C4-2B (cell line): ENCODE data around the gene TNNC2.

Experiments used
- H3K27ac ChIP-seq: fragments of 450-650 bp; 2 replicates; pipeline ENCODE4 v1.5.1; 2017
- ZFX ChIP-seq: fragments of 450-650 bp; IDR thresholded peaks from 2 replicates; pipeline ENCODE4 v1.6.1; 2017
- TF ChIP-seq, protein P1 (sequence below): fragments of 450-650 bp; conservative IDR thresholded peaks from 2 replicates; pipeline ENCODE4 v1.5.1; 2017; ENCODE audit warnings: mild to moderate bottlenecking

Gene TNNC2

DNA sequence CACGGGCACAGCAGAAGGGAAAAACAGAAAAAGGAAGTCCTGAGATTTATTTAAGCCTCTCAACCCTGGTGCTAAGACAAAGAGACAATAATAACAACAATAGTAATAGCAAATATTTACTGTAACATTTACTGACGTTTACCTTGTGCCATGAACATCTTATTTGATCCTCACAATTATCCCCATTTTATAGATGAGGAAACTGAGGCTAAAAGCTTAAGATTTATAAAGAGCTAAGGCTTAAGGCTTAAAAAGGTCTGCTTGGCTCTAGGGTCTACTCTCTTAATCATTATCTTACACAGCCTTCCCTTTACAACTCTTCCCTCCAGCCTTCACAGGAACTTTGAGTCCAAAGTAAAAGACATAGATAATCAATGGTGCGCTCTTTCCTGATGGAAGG lies 38.8 kb downstream of the TNNC2 start:
- no peak overlapping the region for H3K27ac ChIP-seq
- TF ChIP-seq, protein P1, sequence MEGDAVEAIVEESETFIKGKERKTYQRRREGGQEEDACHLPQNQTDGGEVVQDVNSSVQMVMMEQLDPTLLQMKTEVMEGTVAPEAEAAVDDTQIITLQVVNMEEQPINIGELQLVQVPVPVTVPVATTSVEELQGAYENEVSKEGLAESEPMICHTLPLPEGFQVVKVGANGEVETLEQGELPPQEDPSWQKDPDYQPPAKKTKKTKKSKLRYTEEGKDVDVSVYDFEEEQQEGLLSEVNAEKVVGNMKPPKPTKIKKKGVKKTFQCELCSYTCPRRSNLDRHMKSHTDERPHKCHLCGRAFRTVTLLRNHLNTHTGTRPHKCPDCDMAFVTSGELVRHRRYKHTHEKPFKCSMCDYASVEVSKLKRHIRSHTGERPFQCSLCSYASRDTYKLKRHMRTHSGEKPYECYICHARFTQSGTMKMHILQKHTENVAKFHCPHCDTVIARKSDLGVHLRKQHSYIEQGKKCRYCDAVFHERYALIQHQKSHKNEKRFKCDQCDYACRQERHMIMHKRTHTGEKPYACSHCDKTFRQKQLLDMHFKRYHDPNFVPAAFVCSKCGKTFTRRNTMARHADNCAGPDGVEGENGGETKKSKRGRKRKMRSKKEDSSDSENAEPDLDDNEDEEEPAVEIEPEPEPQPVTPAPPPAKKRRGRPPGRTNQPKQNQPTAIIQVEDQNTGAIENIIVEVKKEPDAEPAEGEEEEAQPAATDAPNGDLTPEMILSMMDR, result no peak
- TF ChIP-seq ZFX, result no peak

DNA sequence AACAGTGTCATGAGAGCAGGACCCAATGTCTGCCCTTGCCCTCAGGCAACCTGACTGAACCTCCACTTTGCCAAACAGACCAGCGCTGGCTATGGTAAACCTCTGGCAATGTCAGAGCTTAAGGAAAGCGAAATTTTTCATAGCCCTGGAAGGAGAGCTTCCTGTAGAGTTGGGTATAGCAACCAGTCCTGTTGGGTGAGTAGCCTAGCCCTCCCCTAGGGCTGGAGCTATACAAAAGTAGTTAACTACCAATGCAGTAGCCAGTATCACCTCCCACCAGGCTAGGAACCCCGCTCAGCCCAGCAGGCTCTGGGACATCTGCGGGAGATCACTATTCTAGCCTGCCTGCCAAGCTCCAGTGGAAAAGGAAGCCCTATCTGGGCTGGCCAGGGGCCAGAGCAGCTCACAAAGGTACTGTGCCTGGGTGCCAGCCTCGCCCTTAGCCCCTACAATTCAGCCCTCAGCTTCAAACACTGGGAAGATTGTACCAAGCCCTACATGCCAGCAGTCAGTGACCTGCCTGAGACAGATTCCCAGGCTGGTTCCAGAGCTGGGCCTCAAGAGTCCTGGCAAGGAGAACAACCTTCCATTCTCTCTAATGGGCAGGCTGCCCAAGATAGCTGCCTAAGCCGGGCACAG lies 43.3 kb downstream of the TNNC2 start:
- no peak for TF ChIP-seq ZFX
- TF ChIP-seq, protein P1, result no peak
- H3K27ac ChIP-seq, result no peak overlapping the region

DNA sequence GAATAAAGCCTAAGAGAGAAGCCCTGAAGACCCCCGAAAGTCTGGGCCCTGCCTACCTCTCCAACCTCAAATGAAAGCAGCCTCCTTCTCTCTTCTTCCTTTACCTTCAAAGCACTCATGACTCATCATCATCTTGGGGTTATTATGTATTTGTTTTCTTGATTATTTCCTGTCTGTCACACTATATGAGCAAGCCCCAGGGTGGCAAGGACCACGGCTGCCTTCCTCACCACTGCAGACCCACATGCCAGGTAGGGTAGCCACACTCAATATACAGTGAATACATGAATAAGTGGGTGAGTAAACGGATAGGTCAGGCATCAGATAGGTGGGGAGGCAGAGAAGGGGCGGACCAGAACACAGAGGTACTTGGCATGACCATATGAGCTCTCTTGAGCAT lies 44.2 kb downstream of the TNNC2 start:
- no peak overlapping the region for H3K27ac ChIP-seq
- TF ChIP-seq, protein P1, result no peak
- TF ChIP-seq ZFX, result no peak

DNA sequence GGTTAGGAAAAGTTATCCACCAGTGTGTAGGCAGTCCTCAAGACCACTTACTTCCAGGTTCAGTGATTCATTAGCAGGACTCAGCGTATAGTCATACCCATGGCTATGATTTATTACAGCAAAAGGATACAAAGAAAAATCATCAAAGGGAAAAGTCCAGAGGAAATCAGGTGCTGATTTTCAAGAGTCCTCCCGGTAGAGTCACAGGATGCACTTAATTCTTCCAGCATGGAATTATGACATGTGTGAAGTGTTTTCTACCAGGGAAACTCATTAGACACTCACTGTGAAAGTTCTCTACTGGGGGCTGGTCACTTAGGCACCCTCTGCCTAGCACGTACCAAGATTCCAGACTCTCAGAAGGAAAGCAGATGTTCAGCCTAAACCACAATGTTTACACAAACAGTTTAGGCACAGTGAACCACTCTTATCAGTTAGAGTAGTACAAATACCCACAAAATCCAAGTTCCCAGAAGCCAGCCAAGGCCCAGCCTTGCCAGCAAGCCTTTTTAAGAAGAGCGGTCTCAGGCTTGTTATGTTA lies 45.7 kb downstream of the TNNC2 start:
- TF ChIP-seq, protein P1, result no peak
- no peak for TF ChIP-seq ZFX
- no peak overlapping the region for H3K27ac ChIP-seq

DNA sequence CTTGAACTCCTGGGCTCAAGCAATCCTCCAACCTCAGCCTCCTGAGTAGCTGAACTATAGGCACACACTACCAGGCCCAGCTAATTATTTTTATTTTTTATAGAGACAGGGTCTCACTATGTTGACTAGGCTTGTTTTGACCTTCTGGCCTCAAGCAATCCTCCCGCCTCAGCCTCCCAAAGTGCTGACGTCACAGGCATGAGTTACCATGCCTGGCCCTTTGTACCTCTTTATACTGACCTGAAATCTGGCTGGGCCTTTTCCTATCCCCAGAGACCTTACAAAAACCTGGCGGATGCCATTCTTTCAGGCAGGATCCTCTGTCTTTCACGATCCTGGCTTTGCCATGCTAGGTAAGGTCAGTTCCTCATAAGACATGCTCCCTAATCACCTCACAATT lies 47.0 kb downstream of the TNNC2 start:
- no peak overlapping the region; the same call in 1 of the 2 replicates for H3K27ac ChIP-seq

DNA sequence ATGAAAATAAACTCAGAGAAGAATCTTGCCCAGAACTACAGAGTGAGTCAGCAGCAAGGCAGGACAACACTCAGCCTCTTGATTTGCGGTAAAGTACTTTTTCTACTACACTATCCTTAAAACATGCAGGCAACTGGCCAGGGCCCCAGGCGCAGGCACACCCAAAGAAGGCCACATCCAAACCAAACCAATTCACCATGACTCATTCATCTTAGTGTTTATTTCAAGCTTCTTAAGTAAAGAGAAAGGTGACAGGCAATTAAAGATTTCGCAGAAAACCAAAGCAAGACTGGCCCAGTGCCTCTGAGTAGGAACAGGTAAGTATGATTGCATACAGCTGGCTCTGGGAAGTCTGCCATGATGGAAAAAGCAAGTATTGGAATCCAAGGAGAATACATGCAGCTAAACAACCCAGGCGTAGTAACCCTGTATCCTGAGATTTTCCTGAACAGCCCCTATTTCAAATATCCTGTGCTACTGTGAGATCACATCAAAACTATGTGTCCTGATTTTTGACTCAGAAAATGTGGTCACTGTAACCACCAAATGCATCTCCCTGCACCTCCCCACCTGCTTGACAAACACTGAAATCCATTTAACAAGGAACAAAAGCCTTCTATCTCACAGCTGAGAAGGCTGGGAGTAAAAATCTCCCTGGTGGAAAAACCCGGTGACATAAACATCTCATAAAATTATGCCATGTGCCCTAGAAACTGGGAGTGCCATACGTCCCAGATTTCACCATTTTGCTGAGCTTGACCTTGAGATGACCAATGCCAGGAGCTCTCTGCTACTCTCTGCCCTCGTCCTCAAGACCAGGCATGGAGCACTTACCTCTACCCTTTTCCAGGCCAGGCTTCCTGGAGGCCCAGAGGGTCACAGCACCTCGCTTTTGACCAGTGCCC lies 47.8 kb downstream of the TNNC2 start:
- H3K27ac ChIP-seq, result peak overlapping the region; percentile 22
- TF ChIP-seq ZFX, result no peak
- TF ChIP-seq, protein P1, result no peak

More for the DNA sequence above, 47.0 kb downstream of the TNNC2 start:
- TF ChIP-seq ZFX, result no peak
- TF ChIP-seq, protein P1, result no peak

DNA sequence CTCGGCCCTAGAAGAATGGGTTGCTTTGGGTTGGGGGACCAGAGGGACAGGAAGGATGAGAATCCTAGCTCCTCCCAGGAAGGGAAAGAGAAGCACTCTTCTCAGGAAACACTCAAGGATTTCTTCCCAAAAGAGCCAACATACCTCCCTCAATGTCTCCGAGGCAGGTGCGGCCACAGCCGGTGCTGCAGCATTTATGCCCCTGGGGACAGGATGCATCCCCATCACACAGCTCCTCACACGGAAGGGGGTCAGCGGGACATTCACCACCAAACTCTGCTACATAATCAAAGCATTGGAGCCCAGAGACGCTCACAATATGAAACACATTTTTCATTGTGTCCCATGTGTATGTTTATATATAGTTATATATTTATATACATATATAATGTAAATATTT lies 50.2 kb downstream of the TNNC2 start:
- TF ChIP-seq ZFX, result no peak
- TF ChIP-seq, protein P1, result no peak
- H3K27ac ChIP-seq, result no peak overlapping the region
